ENCODE data around the gene EXTL1.

GRCh38 chr1:26041401-26041800, 19.8 kb downstream of the EXTL1 start:
- TF ChIP-seq CTCF (IDR thresholded peaks at IDR 0.05; ENCODE audit: low read length), result no peak
- TF ChIP-seq EZH2 (IDR thresholded peaks at IDR 0.05; ENCODE audit: borderline replicate concordance, low read length), result no peak
